Astrocyte of the cerebellum (primary cell): Measurements from ENCODE around the gene SERBP1.

ENCODE experiments used
- DNase-seq: peaks from one replicate; pipeline ENCODE4 v3.0.0-alpha.2; 2011; ENCODE audit warnings: low read depth
- H3K4me3 ChIP-seq: 2 replicates; pipeline ENCODE4 v1.5.1; 2011; ENCODE audit warnings: mild to moderate bottlenecking, low read depth, low read length, moderate library complexity
- CTCF ChIP-seq: IDR thresholded peaks from 2 replicates; pipeline ENCODE4 v1.5.1; 2012; ENCODE audit warnings: low read length, low read depth, moderate library complexity, mild to moderate bottlenecking; ENCODE audit errors: missing control alignments
- in situ Hi-C: cut with HindIII; loops from 2 replicates; pipeline ENCODE4 v1.10.0; 2017; ENCODE audit warnings: low sequenced_read_pairs

SERBP1 gene

GRCh38 chr1:67371043-67371442 is 59.2 kb downstream of the SERBP1 start:
- in situ Hi-C loops, result loop anchor here (5.0 kb wide), 1 partner anchor 56 kb away; no protein-coding TSS in a partner anchor
- no peak for DNase-seq
- no peak for TF ChIP-seq CTCF
- H3K4me3 ChIP-seq, result no peak overlapping the region

DNA sequence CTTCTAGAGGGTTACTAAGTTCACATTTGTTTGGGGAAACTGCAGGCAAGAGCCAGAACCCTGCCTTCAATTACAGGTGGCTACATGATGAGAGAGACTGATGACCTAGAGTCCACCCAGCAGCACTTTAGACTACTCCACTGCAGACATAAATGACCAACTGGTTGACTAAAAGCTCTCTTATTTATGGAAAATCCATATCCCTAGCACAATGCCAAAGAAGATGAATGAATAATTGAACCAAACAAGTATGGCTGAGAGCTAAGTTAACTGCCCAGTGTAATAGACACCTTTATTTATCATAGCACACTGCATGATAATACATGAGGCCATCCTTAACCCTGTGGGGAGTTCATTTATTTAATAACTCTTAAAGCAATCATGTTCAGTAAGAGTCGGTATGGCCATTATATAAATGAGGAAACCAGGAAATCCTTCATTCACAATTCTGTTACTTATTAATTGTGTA is 62.1 kb downstream of the SERBP1 start:
- no peak for DNase-seq
- no peak overlapping the region for H3K4me3 ChIP-seq
- no peak for TF ChIP-seq CTCF
- in situ Hi-C loops, result no loop called here

- H3K4me3 ChIP-seq, result no peak overlapping the region
- DNase-seq, result no peak
- TF ChIP-seq CTCF, result no peak
- in situ Hi-C loops, result no loop called here
These were observed 62.7 kb downstream of the SERBP1 start for GRCh38 chr1:67367370-67368045.

DNA sequence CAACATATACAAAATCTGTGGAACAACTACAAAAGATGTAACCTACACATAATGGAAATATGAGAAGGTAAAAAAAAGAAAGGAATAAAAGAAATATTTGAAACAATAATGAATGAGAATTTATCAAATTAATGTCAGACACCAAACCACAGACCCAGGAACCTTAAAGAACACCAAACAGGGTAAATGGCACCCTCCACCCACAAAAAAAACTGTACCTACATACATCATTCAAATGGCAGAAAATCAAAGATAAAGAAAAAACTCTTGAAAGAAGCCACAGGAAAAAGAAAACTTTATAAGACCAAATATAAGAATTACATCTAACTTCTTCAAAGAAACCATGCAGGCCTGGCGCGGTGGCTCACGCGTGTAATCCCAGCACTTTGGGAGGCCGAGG is 68.6 kb downstream of the SERBP1 start:
- no peak for DNase-seq
- in situ Hi-C loops, result no loop called here
- H3K4me3 ChIP-seq, result no peak overlapping the region
- TF ChIP-seq CTCF, result no peak

GRCh38 chr1:67359592-67359991 is 70.6 kb downstream of the SERBP1 start:
- in situ Hi-C loops, result no loop called here
- TF ChIP-seq CTCF, result no peak
- no peak overlapping the region for H3K4me3 ChIP-seq
- no peak for DNase-seq
